GM19324 (cell line): ENCODE measurements around the gene SLX9.
A peak's percentile ranks its signal among the peaks of the same experiment; 100 is the strongest.
"Not testable (repeated sequence)": the region's sequence is repeated elsewhere in the genome, so short reads cannot be mapped to it uniquely, and the experiment has no call there.

Experiments used
- ATAC-seq: cut with Tn5 transposase; IDR thresholded peaks from one replicate; pipeline ENCODE4 v1.9.1; 2021; ENCODE audit warnings: mild to moderate bottlenecking, moderate library complexity; ENCODE audit not compliant: unreplicated experiment, low FRiP score

The SLX9 gene

GRCh38 chr21:44928500-44929241, 11.2 kb upstream of the SLX9 start:
- ATAC-seq = not testable (repeated sequence)

- ATAC-seq = no peak
Observed at GRCh38 chr21:44929242-44929798, 10.5 kb upstream of the SLX9 start.

GRCh38 chr21:44929799-44930542, 9.9 kb upstream of the SLX9 start:
- ATAC-seq = no peak

- no peak for ATAC-seq
Observed at GRCh38 chr21:44930543-44930981, 9.3 kb upstream of the SLX9 start.

GRCh38 chr21:44931137-44931500, 8.7 kb upstream of the SLX9 start:
- peak; percentile 25 for ATAC-seq

DNA sequence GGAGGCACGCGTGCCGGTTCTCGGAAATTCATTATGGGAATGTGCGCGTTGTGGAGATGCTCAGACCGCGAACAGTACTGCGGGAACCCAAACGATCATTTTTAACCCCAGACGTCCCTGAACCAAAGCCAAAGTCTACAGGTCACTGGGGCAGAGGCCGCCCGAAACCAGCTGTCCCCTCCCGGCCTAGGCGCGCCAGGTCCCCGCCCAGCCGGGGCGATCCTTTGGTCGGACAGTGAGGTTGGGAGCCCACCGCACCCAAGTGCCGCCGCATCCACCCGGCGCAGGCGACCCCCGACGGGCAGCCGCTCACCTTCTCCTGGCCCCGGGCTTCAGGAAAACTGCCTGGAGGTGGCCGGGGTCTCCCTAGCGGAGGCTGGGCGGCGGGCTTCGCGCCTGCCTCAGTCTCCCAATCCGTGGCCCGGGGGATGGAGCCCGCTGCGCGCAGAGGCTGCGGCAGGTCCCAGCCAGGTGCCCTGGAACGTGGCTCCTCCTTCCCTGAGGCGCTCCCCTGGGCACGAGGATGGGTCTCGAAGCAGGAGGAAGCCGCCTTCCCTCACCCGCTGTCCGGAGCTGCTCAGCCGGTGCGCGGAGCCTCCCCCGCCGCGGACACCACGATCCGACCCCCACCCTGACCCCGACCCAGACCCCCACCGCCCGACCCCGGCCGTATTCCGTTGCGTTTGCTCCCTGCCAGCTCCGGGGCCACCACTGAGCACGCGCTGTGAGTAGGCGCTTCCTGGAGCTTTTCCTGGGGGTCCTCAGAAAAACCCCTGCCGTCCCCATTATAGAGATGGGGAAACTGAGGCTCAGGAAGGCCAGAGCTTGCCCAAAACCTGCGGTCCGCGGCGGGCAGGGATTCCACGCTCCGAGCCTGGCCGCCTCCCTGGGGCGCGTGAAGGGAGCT, 8.1 kb upstream of the SLX9 start:
- no peak for ATAC-seq

DNA sequence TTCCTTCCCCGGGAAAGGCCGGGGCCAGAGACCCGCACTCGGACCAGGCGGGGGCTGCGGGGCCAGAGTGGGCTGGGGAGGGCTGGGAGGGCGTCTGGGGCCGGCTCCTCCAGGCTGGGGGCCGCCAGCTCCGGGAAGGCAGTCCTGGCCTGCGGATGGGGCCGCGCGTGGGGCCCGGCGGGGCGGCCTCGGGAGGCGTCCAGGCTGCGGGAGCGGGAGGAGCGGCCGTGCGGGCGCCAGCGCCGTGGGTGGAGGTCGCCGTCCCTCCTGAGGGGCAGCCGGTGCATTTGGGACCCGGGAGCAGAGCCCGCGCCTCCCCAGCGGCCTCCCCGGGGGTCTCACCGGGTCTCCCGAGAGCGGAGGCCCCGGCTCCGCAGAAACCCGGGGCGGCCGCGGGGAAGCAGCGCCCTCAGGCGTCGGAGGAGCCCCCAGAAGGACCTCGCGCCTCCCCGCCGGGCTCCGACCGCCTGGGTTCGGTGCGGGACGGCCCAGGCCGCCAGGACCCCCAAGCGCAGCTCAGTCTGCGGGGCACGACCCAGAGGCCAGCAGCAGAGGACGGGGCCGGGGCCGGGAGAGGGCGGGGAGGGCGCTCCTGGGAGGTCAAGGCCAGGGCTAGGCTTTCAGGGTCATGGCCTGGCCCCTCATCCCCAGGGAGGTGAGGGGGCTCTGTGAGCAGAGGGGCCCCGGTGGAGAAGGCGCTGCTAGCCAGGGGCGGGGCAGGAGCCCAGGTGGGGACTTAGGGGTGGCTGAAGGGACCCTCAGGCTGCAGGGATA, 7.2 kb upstream of the SLX9 start:
- ATAC-seq = no peak

GRCh38 chr21:44933199-44933917, 6.5 kb upstream of the SLX9 start:
- ATAC-seq = no peak

- no peak for ATAC-seq
Observed at GRCh38 chr21:44933918-44934260, 5.9 kb upstream of the SLX9 start.

- ATAC-seq = no peak
Observed at GRCh38 chr21:44934276-44934675, 5.6 kb upstream of the SLX9 start.

DNA sequence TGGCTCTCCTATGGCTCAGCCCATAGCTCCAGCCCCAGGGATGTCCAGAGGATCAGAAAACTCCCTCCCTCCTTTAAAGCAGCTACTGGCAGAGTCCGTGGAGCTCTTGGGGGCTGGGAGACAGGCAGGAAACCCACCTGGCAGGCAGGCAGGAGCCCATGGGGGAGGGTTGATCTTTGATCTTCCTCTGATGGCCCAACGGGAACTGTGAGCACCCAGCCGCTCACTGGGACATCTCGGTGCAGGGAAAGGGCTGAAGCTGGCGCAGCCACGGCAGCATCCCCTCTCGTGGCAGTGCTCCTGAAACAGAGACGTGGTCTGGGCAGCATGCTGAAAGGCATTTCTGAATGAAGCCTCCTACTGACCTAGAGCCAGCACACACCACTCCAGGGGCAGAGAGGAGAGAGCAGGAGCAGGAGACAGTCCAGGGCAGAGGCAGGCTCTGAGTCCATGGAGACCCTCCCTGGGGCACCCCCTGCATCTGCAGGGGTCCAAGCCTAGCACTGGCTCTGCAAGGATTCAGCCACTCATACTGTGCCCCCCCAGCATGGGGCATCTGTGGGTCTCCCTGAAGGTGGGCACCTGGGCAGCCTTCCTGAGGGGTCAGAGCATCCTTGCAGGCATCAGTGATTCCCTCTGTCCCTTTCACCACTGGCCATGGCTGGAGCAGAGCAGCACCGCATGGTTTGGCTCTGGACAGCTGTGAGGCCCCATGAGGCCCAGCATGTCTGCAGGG, 4.9 kb upstream of the SLX9 start:
- no peak for ATAC-seq

DNA sequence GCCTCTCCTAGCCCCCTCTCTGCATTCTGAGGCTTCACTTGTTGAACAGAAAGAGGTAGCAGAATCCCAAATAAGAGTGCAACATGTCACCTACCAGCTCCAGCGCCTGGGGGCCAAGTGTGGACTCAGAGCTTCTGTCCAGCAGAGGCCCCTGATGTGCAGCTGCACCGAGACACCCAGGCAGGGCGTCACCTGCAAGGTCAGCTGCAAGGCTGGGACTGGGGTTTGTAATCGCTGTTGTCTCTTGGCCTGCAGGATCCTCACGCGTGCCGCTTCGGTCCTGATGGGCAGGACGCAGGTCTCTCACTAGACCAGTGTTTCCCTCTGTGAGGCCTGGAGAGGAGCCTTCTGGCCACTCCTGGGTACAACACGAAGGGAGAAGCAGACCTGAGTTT, 4.3 kb upstream of the SLX9 start:
- ATAC-seq = no peak

DNA sequence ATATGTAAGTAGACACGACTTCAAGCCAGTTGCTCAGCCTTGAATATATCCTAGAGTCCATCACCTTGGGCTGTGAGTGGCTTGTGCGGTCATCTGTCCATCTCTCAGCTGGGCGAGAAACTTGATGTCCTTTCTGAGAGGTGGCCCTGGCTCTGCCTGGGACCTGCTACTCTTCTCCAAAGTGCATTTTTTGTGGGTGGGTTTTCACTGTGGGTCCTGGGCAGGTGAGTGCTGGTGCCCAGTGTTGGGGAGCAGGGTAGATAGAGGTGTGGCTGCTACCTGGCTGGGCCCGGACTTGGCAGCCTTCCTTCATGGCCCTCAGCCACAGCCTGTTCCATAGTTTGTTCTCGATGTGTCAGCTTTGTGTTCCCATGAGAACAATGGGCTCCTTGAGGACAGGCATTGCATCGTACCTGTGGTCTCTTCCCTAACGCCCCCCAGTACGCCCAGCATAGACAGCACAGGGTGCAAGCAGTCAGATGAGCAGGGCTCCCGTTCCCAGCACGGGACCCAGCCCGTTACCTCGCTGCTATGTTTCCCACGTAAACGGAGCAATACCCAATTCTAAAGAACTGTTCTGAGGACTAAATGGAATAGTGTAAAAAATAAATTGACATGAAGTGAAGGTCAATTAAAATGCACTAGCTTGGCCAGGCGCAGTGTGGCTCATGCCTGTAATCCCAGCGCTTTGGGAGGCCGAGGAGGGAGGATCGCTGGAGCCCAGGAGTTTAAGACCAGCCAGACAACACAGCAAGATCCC, 877 bp upstream of the SLX9 start:
- ATAC-seq = no peak

- peak; percentile 24 for ATAC-seq
Observed at GRCh38 chr21:44940116-44940631, 345 bp downstream of the SLX9 start.

GRCh38 chr21:44941567-44941966, 1.7 kb downstream of the SLX9 start:
- no peak for ATAC-seq

DNA sequence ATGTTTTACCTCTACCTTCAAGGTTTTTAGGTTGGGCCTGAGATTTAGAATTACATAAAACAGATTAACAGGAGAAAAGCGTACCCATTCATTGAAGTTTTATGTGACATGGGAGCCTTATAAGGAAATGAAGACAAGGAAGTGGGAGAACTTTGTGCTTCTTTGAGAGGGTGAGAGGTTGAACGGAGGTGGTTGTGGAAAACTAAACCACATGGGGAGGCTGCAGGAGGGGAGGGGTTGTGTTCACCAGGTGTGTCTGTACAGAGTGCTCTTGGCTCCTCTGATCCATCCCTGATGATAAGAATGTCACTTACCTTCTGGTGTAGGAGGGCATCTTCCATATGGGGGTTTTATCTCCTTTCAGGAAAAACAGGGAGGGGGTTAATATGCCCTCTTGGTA, 2.7 kb downstream of the SLX9 start:
- no peak for ATAC-seq

DNA sequence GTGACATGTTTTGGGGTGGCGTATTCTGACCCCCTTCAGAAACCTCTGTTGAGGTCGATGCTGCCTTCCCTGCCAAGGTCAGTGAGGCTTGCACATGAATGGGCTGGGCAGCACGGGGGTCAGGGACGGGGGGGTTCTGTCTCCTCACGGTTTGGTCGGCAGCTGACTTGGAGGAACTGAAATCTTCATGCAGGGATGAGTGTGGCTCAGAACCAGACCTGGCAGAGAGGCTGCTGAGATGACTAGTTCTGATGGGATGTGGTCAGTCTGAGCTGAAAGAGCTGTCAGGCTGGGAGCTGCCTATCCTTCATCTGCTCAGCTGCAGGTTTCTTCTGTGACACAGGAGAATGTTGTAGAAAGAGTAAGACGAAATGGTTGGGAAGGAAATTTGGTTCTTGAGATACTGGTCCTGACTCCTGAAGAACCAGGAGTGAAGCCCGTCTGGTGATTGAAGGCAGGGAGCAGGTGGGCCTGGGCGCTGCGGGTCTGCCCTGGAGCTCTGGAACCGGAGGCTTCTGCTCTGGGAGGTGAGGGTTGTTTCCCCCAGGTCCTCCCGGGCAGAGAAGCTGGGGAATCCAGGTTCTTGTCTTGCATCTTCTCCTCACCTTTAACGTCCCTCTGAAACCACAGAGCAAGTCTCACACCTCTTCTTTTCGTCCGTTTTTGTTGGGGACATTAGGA, 3.3 kb downstream of the SLX9 start:
- ATAC-seq = no peak
